GM20000 (cell line): ENCODE data around the gene GBX2.

Source experiments
- DNase-seq: peaks from one replicate; pipeline ENCODE4 v3.0.0; 2012; ENCODE audit warnings: low spot score
- CTCF ChIP-seq: IDR thresholded peaks from 2 replicates; pipeline ENCODE4 v1.5.1; 2012; ENCODE audit warnings: mild to moderate bottlenecking, control low read depth; ENCODE audit errors: extremely low read depth, missing control alignments

Gene GBX2

GRCh38 chr2:236200378-236200777 lies 32.2 kb upstream of the GBX2 start:
- TF ChIP-seq CTCF, result no peak
- no peak for DNase-seq

GRCh38 chr2:236196366-236196765 lies 28.2 kb upstream of the GBX2 start:
- DNase-seq, result no peak
- TF ChIP-seq CTCF, result no peak

GRCh38 chr2:236195726-236196125 lies 27.5 kb upstream of the GBX2 start:
- TF ChIP-seq CTCF, result no peak
- DNase-seq, result no peak

- no peak for DNase-seq
- TF ChIP-seq CTCF, result no peak
Measured at GRCh38 chr2:236194786-236195185, 26.6 kb upstream of the GBX2 start.

DNA sequence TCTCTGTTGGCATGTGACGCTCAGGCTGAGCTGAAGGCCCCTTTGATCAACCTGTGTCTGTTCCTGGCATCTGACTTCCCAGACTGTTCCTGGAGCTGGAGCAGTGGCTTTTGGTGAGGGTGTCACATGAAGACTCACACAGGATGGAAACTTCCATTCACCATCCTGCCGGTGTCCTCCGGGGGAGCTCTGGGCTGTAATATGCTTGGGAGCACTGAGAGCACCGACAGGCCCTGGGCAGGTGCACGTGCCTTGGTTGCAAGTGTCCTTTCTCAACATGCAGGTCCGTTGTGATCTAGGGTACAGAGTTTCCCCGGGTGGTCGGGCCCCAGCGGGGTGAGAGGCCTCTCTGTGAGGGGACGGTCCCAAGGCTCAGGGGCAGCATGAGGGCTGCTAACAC lies 24.8 kb upstream of the GBX2 start:
- no peak for TF ChIP-seq CTCF
- no peak for DNase-seq

DNA sequence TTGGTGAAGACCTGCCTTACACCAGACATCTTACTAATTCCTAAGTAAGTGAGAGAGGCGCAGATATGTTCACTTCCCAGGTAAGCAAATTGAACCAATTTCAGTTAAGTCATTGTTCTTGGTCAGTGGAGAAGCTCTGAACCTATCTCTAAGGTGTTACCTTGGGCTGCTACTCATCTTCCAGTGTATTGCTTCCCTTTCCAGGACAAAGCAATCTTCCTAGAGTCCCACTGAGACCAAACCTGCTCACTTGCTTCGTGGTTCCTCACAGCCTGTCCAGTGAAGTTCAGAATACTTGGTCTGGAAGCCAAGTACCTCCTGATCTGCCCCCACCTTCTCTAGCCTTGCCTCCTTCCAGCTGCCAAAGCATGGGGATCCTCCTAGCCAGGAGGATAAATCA lies 22.5 kb upstream of the GBX2 start:
- TF ChIP-seq CTCF, result no peak
- DNase-seq, result no peak

DNA sequence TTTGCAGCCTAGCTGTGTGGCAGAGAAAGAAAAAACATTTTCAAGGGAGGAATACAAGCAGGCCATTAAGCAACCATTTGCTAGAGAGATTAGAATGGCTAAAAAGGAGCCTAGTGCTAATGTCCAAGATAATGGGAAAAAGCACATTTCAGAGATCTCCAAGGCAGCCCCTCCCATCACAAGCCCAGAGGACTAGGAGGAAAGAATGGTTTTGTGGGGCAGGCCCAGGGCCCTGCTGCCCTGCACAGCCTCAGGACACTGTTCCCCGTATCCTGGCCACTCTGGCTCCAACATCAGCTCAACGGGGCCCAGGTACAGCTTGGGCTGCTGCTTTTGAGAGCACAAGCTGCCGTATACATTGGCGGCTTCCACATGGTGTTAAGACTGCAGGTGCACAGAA lies 16.5 kb upstream of the GBX2 start:
- TF ChIP-seq CTCF, result no peak
- DNase-seq, result no peak
